H1 (cell line): ENCODE data around the gene SGK2. TPM values are rescaled to one million over a fixed set of nuclear protein-coding genes. Genes with fewer than 3 reads are reported as not detected.

Source experiments
- CTBP2 ChIP-seq: IDR thresholded peaks from 2 replicates; pipeline ENCODE4 v1.7.0; 2011; ENCODE audit warnings: borderline replicate concordance, mild to moderate bottlenecking, moderate library complexity, mixed read lengths, low read length; ENCODE audit not compliant: insufficient read depth, insufficient read length
- EP300 ChIP-seq, 2 experiments: IDR thresholded peaks; 1 replicate in 1 of 2; 2 replicates in 1 of 2; pipeline ENCODE4 v1.6.1; 2011 to 2012; ENCODE audit warnings: low read depth in 2 of 2, low read length in 2 of 2, mild to moderate bottlenecking in 2 of 2, borderline replicate concordance in 1 of 2, inconsistent platforms in 1 of 2, moderate library complexity in 1 of 2
- RNF2 ChIP-seq: fragments of 200-900, 300-1000 bp; sonication (generic); IDR thresholded peaks from 2 replicates; pipeline ENCODE4 v1.7.1; 2016; ENCODE audit warnings: borderline replicate concordance, low read depth, mild to moderate bottlenecking, antibody characterized with exemption, low read length; ENCODE audit not compliant: poor library complexity, severe bottlenecking; ENCODE audit errors: missing control alignments
- TBP ChIP-seq: IDR thresholded peaks from 2 replicates; pipeline ENCODE4 v1.6.1; 2011; ENCODE audit warnings: low read depth, low read length, improper control_type of control experiment
- TCF12 ChIP-seq: IDR thresholded peaks from 2 replicates; pipeline ENCODE4 v1.6.1; 2011; ENCODE audit warnings: low read depth, mild to moderate bottlenecking, low read length
- ZNF274 ChIP-seq: IDR thresholded peaks from 2 replicates; pipeline ENCODE4 v1.7.0; 2012; ENCODE audit warnings: low read length, borderline replicate concordance; ENCODE audit errors: extremely low read depth
- polyA plus RNA-seq, 7 experiments: library from polyadenylated mRNA; depleted of rRNA in 3 of 7; stranded (reverse) in 5 of 7; unstranded in 2 of 7; fragments of >200 nt in 5 of 7; fragments of 200-250 nt in 2 of 7; gene quantifications; 1 replicate in 5 of 7; 2 replicates in 1 of 7; 4 replicates in 1 of 7; pipeline versions ENCODE4 v1.2.1 to v1.2.3, GENCODE V29; 2011 to 2013; ENCODE audit warnings: missing spikeins in 2 of 7, mixed read lengths in 2 of 7
- total RNA-seq: library from RNA; stranded (reverse); fragmentation: NEBNext Ultra II Directional; extraction: Animal tissue kit (Norgen Biotek cat#: 25700); gene quantifications from 2 replicates; pipeline ENCODE4 v1.2.1, GENCODE V29; 2021

SGK2 gene
- total and polyA plus RNA-seq, 2 of the 8 experiments (the other 6 are each of a cell fraction or from before 2014, with no cell fraction given), result 0.21 TPM; not detected in 1

DNA sequence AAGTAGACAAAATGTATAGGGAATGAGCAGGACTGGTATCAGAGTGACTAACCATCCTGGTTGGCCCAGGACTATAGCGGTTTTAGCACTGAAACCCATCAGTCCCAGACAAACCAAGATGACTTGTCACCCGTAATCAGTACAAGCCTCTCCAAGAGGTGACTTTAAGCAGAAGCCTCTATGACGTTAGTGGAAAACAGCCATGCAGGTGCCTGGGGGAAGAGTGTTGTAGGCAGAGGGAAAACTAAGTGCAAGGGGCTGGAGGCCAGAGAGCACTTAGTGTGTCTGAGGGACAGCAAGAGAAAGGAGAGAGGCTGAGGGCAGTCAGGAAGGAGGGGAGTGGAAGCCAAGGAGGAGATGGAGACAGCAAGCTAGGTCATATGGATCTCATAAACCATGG lies 2.1 kb downstream of the SGK2 start (continued):
- TF ChIP-seq RNF2 (no peak), TBP (no peak), TCF12 (no peak), CTBP2 (no peak), ZNF274 (no peak), EP300 (IDR thresholded peaks at IDR 0.05; ENCODE audit: borderline replicate concordance in 1 of 2, low read depth in 2 of 2, low read length in 2 of 2) (no peak)
- TF ChIP-seq, all 59 proteins: peak for 0
